B cell (primary cell): ENCODE measurements around the gene STAMBPL1. TPM values are rescaled to one million over a fixed set of nuclear protein-coding genes. Genes with fewer than 3 reads are reported as not detected.

ENCODE experiments used
- ATAC-seq: fragments of 200-7000 bp; cut with Tn5 transposase; one replicate; pipeline ENCODE4 v1.10.0; 2021; ENCODE audit warnings: low read depth, mild to moderate bottlenecking, moderate number of reproducible peaks, moderate library complexity
- CTCF ChIA-PET: fragments of 350-600 bp; sonication (Branson Sonifier 250); formaldehyde crosslinking; loops from one replicate; lab custom pipeline; 2021; ENCODE audit warnings: antibody characterized with exemption, inconsistent platforms; lab: Charles Lee
- POLR2A ChIA-PET: fragments of 350-600 bp; sonication (Branson Sonifier 250); formaldehyde crosslinking; loops from one replicate; lab custom pipeline; 2021; ENCODE audit warnings: antibody characterized with exemption; lab: Charles Lee
- DNase-seq: peaks from one replicate; pipeline ENCODE4 v3.0.0; 2013
- H2AFZ ChIP-seq: 2 replicates; pipeline ENCODE4 v1.6.1; 2012; ENCODE audit warnings: mild to moderate bottlenecking, low read depth, low read length; ENCODE audit not compliant: insufficient read depth, poor library complexity, severe bottlenecking
- H3K27ac ChIP-seq, 2 donors: 1 replicate in 1 of 2; 2 replicates in 1 of 2; pipeline ENCODE4 v1.5.1; 2012 to 2013; ENCODE audit warnings: low read length in 2 of 2, mild to moderate bottlenecking in 2 of 2, moderate library complexity in 1 of 2
- H3K27me3 ChIP-seq, 4 experiments: fragments of 200-600 bp in 1 of 4; sonication (generic) in 1 of 4; replicated peaks in 1 of 4; 1 replicate in 2 of 4; 2 replicates in 2 of 4; pipeline versions ENCODE4 v1.6.1 to v1.7.0; 2013 to 2016; ENCODE audit warnings: low read length in 3 of 4, mild to moderate bottlenecking in 2 of 4, mixed read lengths in 1 of 4, moderate library complexity in 1 of 4; ENCODE audit not compliant: insufficient read depth in 4 of 4, control insufficient read depth in 3 of 4; ENCODE audit errors: control extremely low read depth in 1 of 4
- H3K36me3 ChIP-seq, 2 experiments: replicated peaks in 1 of 2; 1 replicate in 1 of 2; 2 replicates in 1 of 2; pipeline versions ENCODE4 v1.6.1 to v1.7.1; 2013; ENCODE audit warnings: low read length in 1 of 2; ENCODE audit not compliant: insufficient read depth in 2 of 2, control insufficient read depth in 1 of 2; ENCODE audit errors: control extremely low read depth in 1 of 2, extremely low read depth in 1 of 2
- H3K4me1 ChIP-seq, 2 donors: fragments of 200-600 bp in 1 of 2; sonication (generic) in 1 of 2; 1 replicate in 1 of 2; 2 replicates in 1 of 2; pipeline versions ENCODE4 v1.5.1 to v1.6.1; 2013 to 2017; ENCODE audit warnings: low read length in 2 of 2; ENCODE audit not compliant: control insufficient read depth in 2 of 2, insufficient read depth in 2 of 2
- H3K4me2 ChIP-seq: replicated peaks from 2 replicates; pipeline ENCODE3; 2012; ENCODE audit warnings: mild to moderate bottlenecking, low read depth, low read length; ENCODE audit not compliant: poor library complexity, severe bottlenecking
- H3K4me3 ChIP-seq, 5 experiments: fragments of 200-600 bp in 1 of 5; sonication (generic) in 1 of 5; 1 replicate in 3 of 5; 2 replicates in 2 of 5; pipeline versions ENCODE4 v1.5.1 to v1.7.0; 2011 to 2016; ENCODE audit warnings: low read length in 4 of 5, mild to moderate bottlenecking in 4 of 5, low read depth in 2 of 5, control low read depth in 1 of 5, moderate library complexity in 1 of 5; ENCODE audit not compliant: insufficient read depth in 1 of 5; ENCODE audit errors: control extremely low read depth in 1 of 5, extremely low read depth in 1 of 5
- H3K79me2 ChIP-seq: fragments of 200-600 bp; sonication (generic); one replicate; pipeline ENCODE4 v1.6.0; 2016; ENCODE audit warnings: low read length; ENCODE audit not compliant: control insufficient read depth, insufficient read depth
- H3K9ac ChIP-seq: fragments of 200-600 bp; sonication (generic); 2 replicates; pipeline ENCODE4 v1.6.1; 2017; ENCODE audit warnings: mild to moderate bottlenecking, low read length, moderate library complexity
- H3K9me3 ChIP-seq, 3 donors: one replicate each; pipeline versions ENCODE4 v1.6.1 to v1.7.1; 2013; ENCODE audit warnings: low read length in 2 of 3; ENCODE audit not compliant: control insufficient read depth in 2 of 3, insufficient read depth in 1 of 3; ENCODE audit errors: control extremely low read depth in 1 of 3
- H4K20me1 ChIP-seq: 2 replicates; pipeline ENCODE4 v1.6.0; 2012; ENCODE audit warnings: mild to moderate bottlenecking, low read length; ENCODE audit not compliant: insufficient read depth, control insufficient read depth, poor library complexity, severe bottlenecking
- H3K27ac Mint-ChIP-seq: one replicate; pipeline ENCODE4 v1.8.0; 2021; ENCODE audit warnings: mixed read lengths
- H3K27me3 Mint-ChIP-seq: one replicate; pipeline ENCODE4 v1.8.0; 2021; ENCODE audit warnings: mixed read lengths
- H3K4me1 Mint-ChIP-seq: one replicate; pipeline ENCODE4 v1.8.0; 2021; ENCODE audit warnings: mixed read lengths
- H3K4me3 Mint-ChIP-seq: one replicate; pipeline ENCODE4 v1.8.0; 2021; ENCODE audit warnings: mixed read lengths
- H3K9me3 Mint-ChIP-seq: one replicate; pipeline ENCODE4 v1.8.0; 2022; ENCODE audit warnings: mixed read lengths; ENCODE audit not compliant: insufficient read depth
- EZH2 ChIP-seq: IDR thresholded peaks from 2 replicates; pipeline ENCODE4 v1.6.1; 2012; ENCODE audit warnings: borderline replicate concordance, low read depth, mild to moderate bottlenecking, moderate library complexity, low read length; ENCODE audit not compliant: insufficient read depth, poor library complexity, severe bottlenecking
- WGBS: methylation state at CpG from one replicate; pipeline ENCODE4 v1.1.5; 2013; ENCODE audit warnings: missing lambda C conversion rate; ENCODE audit not compliant: insufficient coverage; 5-methylcytosine and 5-hydroxymethylcytosine counted together
- intact Hi-C: fragments of 100-400 bp; cut with micrococcal nuclease; formaldehyde crosslinking; loops from one replicate; pipeline ENCODE4 v1.10.0; 2022
- polyA plus RNA-seq: library from polyadenylated mRNA; depleted of rRNA; stranded (reverse); fragments of >200 nt; gene quantifications from 2 replicates; pipeline ENCODE4 v1.2.3, GENCODE V29; 2012
- total RNA-seq, 2 donors: library from RNA; stranded (reverse); fragments of 120-200 nt in 1 of 2; gene quantifications; 1 replicate in 1 of 2; 2 replicates in 1 of 2; pipeline versions ENCODE4 v1.2.3 to v1.2.4, GENCODE V29; 2013 to 2022
- TF ChIP-seq, protein P1 (sequence below): fragments of 200-600 bp; IDR thresholded peaks from one replicate; pipeline ENCODE4 v1.8.0; 2022; ENCODE audit warnings: antibody characterized with exemption, mild to moderate bottlenecking

The STAMBPL1 gene
- total and polyA plus RNA-seq, 2 donors (not counting 1 experiment from before 2014, with no cell fraction given), result 50.3 to 64.2 TPM

DNA sequence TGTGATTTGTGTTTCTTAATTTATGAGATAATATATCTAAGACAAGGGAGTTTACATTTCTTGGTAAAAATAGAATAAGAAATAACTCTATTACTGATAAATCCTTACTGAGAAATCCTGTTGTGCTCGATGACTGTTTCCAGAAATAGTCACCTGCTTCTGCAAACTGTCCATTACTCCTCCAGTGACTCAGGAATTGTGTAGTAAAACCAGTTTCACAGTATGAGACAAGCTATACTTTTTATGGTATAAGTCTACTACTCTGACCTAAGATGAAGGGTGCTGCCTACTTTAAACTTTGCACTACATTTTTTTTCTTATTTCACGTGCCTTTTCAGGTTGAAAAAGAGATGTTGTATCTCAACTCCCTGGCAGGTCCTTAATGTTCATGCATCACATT, 21.6 kb upstream of the STAMBPL1 start:
- Histone ChIP-seq H3K4me2 (no peak overlapping the region), H3K27me3 (no peaks in the 10 kb centered on the region), H4K20me1 (no peaks in the 10 kb centered on the region), H3K9ac (no peak overlapping the region), H3K9me3 (no peaks in the 10 kb centered on the region), H2AFZ (no peak overlapping the region), H3K4me3 (no peak overlapping the region), H3K4me1 (no peaks in the 10 kb centered on the region), H3K36me3 (no peaks in the 10 kb centered on the region), H3K27ac (no peak overlapping the region), H3K79me2 (no peaks in the 10 kb centered on the region)
- intact Hi-C loops, result no loop called here
- Mint-ChIP-seq H3K27me3 (no peaks in the 10 kb centered on the region), H3K4me3 (no peak overlapping the region), H3K4me1 (no peaks in the 10 kb centered on the region), H3K9me3 (no peaks in the 10 kb centered on the region), H3K27ac (no peak overlapping the region)
- ChIA-PET POLR2A (no interaction called here), CTCF (interaction anchor here (1.0 kb wide), 1 partner anchor 75 kb away, joined by 3 read pairs; no protein-coding TSS in a partner anchor)
- no peak for ATAC-seq
- WGBS, result no CpG with 5 or more reads among the region's 2 CpGs
- DNase-seq, result no peak
- TF ChIP-seq, protein P1, sequence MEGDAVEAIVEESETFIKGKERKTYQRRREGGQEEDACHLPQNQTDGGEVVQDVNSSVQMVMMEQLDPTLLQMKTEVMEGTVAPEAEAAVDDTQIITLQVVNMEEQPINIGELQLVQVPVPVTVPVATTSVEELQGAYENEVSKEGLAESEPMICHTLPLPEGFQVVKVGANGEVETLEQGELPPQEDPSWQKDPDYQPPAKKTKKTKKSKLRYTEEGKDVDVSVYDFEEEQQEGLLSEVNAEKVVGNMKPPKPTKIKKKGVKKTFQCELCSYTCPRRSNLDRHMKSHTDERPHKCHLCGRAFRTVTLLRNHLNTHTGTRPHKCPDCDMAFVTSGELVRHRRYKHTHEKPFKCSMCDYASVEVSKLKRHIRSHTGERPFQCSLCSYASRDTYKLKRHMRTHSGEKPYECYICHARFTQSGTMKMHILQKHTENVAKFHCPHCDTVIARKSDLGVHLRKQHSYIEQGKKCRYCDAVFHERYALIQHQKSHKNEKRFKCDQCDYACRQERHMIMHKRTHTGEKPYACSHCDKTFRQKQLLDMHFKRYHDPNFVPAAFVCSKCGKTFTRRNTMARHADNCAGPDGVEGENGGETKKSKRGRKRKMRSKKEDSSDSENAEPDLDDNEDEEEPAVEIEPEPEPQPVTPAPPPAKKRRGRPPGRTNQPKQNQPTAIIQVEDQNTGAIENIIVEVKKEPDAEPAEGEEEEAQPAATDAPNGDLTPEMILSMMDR, result no peak
- no peak for TF ChIP-seq EZH2

DNA sequence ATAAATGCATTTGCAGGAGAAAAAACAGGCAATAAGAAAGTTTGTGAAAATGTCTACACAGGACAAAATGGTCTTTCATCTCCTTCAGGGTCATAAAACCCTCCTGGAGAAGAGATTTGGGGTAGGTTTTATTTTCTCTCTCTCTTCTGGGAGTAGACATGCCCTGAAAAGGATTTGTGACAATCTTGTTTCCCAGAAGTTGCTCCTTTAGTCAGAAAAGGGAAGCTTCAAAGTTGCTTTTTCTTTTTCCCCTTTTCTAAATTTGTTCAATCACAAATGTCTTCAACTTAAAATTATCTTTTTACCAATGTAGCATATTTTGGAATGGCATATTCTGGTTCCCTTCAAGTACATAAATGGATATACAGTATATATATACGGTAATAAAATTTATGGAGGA, 19.0 kb upstream of the STAMBPL1 start:
- no peak for TF ChIP-seq EZH2
- TF ChIP-seq, protein P1, result no peak
- no peaks in the 10 kb centered on the region for H3K27me3 Mint-ChIP-seq
- POLR2A ChIA-PET, result no interaction called here

More for the DNA sequence above, 19.0 kb upstream of the STAMBPL1 start:
- Mint-ChIP-seq H3K4me1 (no peaks in the 10 kb centered on the region), H3K4me3 (no peak overlapping the region), H3K27ac (no peak overlapping the region), H3K9me3 (no peaks in the 10 kb centered on the region)
- H3K4me3 ChIP-seq, result no peak overlapping the region
- no peak for ATAC-seq
- CTCF ChIA-PET, result interaction anchor here (1.6 to 2.6 kb wide), 2 partner anchors 25 to 72 kb away, joined by 5 to 11 read pairs; no protein-coding TSS in a partner anchor
- no peak overlapping the region for H2AFZ ChIP-seq
- no peak overlapping the region for H3K9ac ChIP-seq
- no peaks in the 10 kb centered on the region for H3K79me2 ChIP-seq
- H3K4me2 ChIP-seq, result no peak overlapping the region
- intact Hi-C loops, result no loop called here
- WGBS, result no CpG with 5 or more reads among the region's 1 CpG
- H3K4me1 ChIP-seq, result no peaks in the 10 kb centered on the region
- H4K20me1 ChIP-seq, result no peaks in the 10 kb centered on the region
- no peaks in the 10 kb centered on the region for H3K9me3 ChIP-seq
- no peaks in the 10 kb centered on the region for H3K27me3 ChIP-seq
- no peak for DNase-seq
- no peaks in the 10 kb centered on the region for H3K36me3 ChIP-seq
- H3K27ac ChIP-seq, result no peak overlapping the region
